GM21423 (cell line): Measurements from ENCODE around the gene SUFU.
A peak's percentile ranks its signal among the peaks of the same experiment; 100 is the strongest.
"Not testable (repeated sequence)": the region's sequence is repeated elsewhere in the genome, so short reads cannot be mapped to it uniquely, and the experiment has no call there.

Experiments
- ATAC-seq: cut with Tn5 transposase; IDR thresholded peaks from one replicate; pipeline ENCODE4 v1.9.1; 2021; ENCODE audit warnings: mild to moderate bottlenecking, moderate library complexity; ENCODE audit not compliant: unreplicated experiment

SUFU gene

DNA sequence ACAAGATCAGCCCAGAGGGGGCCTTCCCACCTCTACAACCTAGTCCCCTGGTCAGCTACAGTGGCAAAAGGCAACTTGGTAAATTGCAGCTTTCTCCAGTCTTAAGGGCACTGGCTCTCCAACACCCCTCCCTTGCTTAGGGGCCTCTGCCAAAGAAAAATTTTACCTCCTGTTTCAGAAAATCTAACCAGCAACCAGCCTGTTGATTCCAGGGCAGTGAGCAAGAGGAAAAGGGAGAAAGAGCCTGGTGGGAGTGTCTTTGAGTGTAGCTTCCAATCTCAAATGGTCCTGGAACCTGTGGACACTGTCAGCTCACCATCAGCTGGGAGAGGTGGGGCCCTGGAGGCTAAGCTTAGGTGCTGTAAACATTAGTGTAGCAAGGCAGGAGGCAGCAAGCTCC is 24.1 kb upstream of the SUFU start:
- no peak for ATAC-seq

DNA sequence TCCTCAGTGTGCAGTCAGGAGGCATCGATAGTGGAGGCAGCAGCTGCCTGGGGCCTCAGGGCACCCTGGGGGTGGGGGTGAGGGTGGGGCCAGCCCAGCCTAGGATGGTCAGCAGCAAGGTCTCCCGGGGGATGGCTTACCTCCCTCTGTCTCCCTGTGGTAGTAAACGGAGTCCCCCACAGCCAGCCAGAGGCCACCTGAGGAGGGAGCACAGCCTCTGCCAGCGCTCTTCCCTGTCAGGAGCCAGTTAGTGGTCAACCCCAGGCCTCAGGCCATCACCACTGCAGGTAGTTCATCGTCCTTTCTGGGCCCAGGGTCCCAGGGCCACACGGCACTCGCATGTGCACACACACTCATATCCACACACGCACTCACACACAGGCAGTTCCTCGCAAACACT is 23.4 kb upstream of the SUFU start:
- ATAC-seq = no peak

DNA sequence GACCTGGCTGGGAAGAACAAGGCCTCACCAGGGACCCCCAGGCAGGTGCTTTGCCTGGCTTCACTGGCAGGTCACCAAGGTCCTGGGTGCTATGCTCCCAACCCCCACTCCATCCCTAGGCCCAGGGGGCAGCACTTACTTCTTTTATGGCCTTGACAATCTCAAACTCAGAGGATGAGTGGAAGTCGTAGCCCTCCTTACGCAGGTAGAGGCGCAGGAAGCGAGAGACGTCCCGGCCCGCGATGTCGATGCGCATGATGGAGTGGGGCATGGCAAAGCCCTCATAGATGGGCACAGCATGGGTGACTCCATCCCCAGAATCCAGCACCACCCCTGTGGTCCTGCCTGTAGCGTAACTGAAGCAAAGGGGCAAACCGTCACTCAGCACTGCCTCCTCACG is 19.8 kb upstream of the SUFU start:
- ATAC-seq = no peak

DNA sequence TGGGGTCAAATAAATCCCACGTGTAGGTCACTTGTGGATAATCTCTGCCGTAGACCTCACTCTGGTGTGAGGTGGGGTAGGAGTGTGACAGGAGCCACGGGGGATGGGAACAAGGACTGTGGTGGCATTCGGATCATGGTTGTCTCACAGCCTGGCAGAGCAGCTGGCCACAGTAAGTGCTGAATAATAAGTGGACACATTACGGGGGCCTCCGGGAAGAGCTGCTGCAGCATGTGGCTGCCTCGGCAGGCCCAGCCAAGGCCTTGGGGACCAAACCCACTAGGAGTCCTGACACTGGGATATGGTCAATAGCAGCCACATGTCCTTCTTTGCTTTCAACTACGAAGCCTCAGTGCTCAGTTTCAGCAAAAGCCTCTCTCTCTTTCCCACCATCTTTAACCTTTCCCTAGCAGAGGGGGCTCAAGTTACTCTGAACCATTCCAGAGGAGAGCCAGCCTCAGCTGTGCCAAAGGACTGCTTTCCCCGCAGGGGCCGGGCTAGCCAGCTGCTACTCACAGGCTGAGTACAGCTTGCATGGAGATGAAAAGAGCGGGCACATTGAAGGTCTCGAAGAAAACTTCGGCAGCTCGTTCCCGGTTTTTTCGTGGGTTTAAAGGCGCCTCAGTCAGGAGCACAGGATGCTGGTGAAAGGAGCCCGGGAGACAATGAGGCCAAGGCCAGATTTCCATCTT is 18.5 kb upstream of the SUFU start:
- no peak for ATAC-seq

DNA sequence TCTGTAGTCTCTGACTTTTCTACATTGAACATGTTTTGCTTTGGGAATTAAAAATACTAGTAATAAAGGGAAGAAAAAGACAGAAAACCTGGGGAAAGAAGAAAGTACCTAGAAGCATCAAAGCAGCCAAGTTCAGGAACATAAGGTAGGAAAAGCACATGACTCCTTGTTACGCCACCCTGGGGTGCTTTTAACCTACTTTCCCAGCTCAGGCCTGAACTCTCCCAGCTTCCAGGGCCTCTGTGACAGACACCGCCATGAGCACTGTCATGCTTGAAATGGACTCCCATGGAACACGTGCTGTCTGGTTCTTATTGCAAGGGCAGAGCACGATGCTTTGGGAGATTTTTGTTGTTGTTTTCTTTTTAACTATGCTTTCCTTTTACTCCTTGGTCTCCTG is 12.6 kb upstream of the SUFU start:
- ATAC-seq = no peak

DNA sequence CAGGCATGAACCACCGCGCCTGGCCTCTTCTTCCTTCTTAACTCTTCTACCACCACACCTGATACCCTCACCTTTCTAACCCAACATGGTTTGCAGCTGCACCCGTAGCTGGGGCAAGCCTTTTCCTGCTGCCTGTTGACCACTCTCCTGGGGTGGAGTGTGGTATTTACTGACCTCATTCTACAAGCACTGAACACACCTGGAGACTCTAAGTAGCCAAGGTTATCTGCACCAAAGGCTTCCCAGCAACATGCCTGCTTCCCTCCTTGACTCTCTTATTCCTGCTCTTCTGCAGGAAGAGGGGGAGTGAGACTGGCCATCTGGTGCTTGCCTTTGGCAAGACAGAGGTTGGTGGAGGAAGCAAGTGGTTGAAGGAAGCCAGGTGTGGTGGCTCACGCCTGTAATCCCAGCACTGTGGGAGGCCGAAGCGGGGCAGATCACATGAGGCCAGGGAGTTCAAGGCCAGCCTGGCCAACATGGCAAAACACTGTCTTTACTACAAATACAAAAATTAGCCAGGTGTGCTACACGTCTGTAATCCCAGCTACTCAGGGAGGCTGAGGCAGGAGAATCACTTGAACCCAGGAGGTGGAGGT is 11.3 kb upstream of the SUFU start:
- no peak for ATAC-seq

DNA sequence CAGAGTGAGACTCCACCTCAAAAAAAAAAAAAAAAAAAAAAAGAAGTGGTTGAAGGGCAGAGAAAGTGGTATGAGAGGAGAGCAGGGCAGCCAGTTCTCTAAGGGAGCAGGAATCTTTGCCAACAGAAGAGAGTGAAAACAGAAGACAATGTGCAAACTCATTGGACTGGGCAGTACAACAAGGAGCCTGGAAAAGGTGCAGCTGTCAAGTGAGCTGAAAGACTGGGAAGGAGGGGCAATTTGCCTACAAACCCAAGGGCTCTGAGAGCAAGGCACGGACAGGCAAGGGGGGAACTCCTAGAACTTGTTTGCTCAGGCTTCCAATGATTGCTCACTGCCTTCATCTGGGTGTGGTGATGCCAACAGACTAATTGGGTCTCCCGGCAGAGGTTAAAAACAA is 10.8 kb upstream of the SUFU start:
- ATAC-seq = no peak

DNA sequence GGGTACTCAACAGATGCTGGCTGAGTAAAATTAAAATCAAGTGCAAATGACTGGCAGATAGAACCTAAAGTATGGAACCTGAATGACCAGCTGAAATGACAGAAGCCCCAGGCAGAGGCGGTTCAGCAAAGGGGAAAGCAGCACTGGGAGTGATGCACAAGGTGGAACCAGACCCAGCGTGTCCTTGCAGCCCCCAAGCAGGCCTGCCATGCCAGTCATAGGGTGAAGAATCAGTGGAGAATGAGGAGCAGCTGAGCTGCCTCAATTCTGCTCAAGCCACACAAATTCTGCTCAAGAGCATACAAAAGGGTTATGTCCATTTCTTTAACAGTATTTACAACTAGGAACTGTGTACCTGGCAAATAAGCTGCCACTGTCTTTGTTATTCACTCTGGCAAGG is 10.0 kb upstream of the SUFU start:
- no peak for ATAC-seq

DNA sequence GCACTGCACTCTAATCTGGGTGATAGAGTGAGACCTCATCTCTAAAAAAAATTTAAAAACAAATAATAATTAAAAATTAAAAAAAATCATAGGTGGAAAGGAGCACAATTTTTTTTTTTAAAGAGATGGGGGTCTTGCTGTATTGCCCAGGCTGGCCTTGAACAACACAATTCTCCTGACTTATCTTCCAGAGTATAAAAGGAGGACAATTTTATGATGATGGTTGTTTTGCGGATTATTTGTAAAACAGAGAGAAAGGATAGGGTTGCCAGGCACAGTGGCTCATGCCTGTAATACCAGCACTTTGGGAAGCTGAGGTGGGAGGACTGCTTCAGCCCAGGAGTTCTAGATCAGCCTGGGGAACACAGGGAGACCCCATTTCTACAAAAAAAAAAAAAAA is 6.2 kb upstream of the SUFU start:
- no peak for ATAC-seq

DNA sequence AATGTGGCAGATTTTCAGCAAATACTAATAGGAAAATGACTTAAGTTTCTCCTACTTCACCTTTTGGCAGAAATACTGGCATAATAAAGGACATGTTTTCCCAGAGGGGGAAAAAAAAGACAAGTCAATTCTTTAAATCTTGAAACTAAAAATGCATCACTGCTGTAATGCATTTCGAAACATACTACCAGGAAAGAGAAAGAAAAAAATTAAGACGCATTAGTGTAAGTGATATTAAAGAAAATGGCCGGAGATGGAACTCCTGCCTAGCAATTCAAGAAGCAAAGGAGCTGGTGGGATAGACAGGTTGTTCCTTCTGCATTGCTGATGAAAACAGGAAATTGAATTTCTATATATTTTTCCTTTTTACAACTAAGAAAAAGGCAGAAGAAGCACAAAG is 4.4 kb upstream of the SUFU start:
- ATAC-seq = no peak

DNA sequence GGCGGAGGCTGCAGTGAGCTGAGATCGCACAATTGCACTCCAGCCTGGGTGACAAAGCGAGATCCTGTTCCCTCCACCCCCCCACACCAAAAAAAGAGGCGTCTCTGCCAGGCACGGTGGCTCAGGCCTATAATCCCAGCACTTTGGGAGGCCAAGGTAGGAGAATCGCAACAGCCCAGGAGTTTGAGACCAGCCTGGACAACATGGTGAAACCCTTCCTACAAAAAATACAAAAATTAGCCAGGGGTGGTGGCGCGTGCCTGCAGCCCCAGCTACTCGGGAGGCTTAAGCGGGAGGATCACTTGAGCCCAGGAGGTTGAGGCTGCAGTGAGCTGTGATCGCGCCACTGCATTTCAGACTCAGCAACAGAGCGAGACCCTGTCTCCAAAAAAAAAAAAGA is 3.1 kb upstream of the SUFU start:
- not testable (repeated sequence) for ATAC-seq

DNA sequence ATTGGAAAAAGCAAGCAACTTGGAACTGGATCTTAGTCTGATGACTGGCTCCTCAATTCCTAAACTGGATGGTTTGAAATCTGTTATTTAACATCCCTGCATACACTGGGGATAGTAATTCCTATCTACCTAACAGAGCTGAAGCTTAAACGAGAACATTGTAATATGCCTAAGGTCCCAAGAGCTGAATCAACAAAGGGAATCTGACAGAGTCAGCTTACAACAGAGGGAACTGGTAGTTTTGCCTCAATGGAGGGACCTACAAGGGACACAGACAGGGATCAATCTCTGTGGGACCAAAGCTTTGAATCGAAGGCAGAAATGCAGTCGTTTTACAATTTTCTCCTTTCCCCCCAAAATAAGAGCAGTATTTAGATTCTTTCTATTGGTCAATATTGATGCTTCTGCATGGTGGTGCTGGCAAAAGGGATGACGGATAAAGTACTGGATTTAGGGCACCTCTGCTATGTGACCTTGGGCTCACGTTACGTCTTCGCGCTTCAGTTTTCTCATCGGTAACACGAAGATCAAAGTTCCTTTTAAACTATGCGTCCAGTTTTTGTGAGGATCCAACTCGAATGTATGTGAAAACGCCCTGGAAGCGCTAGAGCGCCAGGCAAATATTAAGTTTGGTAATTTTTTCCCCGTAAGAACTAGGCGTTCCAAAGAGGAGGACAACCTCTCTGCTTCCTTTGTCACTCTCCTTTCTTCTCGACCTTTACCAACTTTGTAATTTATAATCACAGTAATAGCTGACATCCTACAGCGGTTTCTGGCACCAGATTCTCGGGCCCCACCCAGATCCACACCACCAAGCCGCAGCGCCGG is 2.4 kb upstream of the SUFU start:
- no peak for ATAC-seq

DNA sequence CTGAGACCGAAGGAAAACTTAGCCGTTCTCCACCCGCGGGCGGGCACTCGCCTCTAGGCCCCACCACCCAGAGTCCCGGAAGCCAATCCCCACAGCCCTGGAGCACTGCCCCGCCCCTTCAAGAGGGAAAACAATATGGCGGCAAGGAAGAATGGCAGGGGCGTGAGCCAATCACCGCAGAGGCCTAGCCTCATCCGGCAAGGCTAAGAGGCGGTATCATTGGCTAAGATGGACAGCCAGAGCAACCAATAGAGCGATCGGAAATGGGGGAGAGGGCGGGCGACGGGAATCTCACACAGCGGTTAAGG is 1.8 kb upstream of the SUFU start:
- ATAC-seq = peak; percentile 70

DNA sequence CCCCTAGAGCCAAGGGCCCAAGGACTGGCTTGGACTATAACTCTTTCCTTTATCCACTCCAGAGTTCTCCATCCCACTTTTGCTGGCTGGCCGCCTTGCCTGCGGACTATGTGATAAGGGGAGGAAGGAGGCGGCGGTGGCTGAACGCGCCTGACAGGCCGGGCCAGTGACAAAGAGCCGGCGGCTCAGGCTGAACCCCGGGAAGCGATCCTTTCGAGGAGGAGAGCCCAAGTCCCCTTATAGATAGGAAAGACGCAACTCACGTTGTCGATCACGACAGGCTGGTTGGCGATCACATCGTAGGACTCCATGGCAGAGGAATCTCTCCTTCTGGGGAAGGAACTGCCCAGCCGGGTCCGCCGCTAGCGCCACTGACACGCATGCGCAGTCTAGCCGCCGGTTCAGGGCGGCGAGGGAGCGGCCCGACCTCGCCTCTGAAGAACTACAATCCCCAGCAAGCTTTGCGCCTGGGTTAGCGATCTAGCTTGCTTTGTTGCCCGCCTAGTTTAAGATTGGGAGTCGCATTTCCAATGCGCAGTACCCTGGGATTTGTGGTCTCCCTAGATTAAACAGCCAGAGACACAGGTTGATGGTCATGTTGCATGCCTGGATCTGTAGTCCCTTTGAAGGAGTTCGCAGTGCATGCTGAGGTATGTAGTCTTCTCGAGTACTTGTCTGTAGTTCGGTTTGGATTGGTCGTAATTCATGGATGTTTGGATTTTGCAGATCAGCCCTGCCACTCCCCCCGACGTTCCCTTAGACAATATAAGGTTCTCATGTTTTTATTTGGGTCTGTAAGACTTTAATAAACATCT is 1.2 kb upstream of the SUFU start, which contains the start of gene ACTR1A:
TSS of gene ACTR1A (minus strand) at position 376 of the 815 bp plus-strand sequence. CDS start at position 311, 65 bp downstream.
- ATAC-seq = peak; percentile 46

DNA sequence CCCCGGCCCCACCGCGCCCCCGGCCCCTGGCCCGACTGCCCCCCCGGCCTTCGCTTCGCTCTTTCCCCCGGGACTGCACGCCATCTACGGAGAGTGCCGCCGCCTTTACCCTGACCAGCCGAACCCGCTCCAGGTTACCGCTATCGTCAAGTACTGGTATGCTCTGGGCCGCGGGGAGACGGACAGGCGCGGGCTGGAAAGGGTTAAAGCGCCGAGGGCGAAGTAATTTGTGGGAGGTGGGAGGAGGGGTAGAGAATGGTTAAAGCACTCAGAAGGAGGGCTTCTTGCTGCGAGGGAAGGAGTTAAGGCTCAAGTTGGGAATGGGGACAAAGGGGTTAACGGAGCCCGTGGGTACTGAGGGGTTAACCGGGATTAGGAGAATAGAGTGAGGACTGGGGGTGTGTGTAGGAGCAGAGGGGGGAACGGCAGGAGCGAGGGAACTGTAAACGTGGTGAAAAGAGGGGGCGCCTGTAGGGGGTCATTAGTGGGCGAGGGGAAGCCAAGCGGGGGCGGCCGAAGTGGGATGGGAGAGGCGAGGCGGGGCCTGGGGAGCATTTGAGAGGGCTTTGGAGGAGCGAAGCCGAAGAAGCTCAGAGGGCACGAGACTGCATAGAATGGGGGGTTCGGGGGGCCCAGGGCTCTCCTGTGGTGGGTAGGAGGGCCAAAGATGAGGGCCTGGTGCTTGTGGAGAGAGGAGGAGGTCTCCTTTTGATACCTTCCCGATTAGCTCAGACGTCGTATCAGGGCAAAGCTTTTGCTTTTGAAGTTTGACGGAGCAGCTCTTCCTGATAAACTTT is 605 bp downstream of the SUFU start:
- ATAC-seq = no peak

DNA sequence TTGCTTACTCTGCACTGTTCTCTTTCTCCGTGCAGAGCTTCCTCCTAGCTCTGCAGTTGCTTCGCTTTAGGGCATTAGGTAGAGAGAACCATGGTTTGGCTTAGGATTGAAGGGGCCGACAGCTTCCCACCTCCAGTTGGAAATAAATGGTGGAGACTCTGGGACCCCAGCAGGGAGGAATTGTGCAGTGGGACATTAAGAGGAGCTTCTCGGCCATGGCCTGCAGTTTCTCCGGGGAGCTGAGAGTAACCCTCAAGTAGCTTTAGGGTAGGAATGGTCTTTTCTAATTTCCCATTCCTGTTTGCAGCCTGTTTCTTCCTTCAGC is 1.2 kb downstream of the SUFU start:
- ATAC-seq = no peak

DNA sequence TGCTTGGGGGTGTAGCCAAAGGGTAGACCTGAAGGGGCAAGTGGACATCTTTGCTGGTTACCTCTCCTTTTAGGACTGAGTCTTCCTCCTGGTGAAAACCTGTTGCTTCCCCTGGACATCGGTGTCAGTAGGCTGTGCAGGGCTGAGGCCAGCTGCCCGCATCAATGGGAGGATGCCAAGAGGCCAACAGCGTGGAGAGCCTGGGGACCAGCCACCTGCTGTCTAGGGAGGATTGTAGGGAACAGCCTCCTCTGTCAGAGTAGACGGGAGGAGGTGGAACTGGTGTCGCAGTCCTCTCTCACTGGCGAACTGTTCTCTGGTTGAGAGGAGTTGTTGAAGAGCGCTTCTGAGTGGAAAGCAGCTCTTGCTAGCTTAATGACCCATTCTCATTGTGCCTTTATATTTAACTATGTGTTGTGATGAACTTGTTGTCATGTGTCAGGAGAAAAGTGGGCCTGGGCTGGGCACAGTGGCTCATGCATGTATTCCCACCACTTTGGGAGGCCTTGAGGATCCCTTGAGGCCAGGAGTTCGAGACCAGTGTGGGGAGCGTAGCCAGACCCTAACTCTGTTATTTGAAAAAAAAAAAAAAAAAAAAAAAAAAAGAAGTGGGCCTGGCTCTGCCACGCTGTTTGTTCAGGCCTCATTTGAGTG is 1.8 kb downstream of the SUFU start:
- no peak for ATAC-seq

DNA sequence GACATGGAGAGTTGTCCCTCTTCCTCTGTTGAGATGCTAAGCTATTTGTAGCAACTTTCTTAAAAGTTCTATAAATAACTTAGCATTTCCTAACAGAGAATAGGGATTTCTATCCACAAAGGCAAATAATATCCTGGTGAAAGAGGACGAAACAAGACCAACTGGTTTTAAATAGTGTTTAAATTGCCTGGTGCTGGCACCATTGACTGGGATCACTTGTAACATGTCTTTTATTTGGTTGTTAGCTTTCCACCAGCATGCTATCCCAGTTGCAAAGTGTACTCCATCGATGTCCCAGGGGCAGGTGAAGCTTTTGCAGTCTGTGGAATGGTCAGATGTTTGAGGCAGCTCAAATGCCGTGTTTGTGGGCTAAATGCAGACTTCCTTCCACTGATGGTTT is 3.7 kb downstream of the SUFU start:
- ATAC-seq = no peak

DNA sequence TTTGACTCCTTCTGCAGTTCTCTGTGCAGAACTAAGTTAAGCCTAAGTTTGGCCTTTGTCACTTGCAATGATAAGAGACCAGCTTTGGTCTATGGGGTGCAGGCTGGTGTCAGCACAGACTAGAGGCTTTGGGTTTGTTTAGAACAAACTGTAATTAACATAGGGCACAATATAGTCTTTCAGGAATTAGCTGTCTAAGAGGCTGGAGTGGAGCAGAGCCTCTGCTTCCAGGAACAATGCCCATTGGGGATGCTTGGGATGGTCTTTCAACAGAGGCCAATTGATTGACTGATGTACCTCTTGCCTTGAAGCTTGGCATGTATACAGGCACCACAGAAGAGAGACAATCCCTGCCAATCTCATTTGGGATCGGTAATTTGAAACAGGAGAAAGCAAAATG is 4.7 kb downstream of the SUFU start:
- no peak for ATAC-seq

DNA sequence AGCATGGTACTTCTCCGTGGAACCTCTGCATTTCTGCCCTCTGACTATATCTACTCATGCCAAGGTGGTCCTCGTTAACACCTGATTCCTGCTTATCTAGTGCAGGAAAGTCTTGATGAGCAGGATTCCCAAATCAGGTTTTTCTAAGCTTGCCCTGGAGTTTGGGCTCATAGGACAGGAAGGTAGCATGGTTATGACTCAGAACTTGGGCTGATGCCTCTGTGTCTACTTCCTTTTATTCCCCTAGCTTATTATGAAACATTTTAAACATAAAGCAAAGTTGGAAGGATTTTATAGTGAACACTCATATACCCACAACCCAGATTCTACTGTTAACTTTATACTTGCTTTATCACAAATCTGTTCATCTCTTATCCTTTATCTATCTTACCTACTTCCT is 5.6 kb downstream of the SUFU start:
- ATAC-seq = no peak
